Measurements from ENCODE around the gene WDR76. TPM values are rescaled to one million over a fixed set of nuclear protein-coding genes. Genes with fewer than 3 reads are reported as not detected.
A peak's percentile ranks its signal among the peaks of the same experiment; 100 is the strongest.
"Not testable (repeated sequence)": the region's sequence is repeated elsewhere in the genome, so short reads cannot be mapped to it uniquely, and the experiment has no call there.

Gene WDR76
- total RNA-seq, 1 donor from 2014 or later, result 1.5 TPM

GRCh38 chr15:43808960-43809678, 17.7 kb upstream of the WDR76 start:
- intact Hi-C loops (cut with micrococcal nuclease), result no loop called here
- no peak for DNase-seq
- no peak for ATAC-seq

- ATAC-seq; DNase-seq; intact Hi-C loops (cut with micrococcal nuclease): not testable (repeated sequence)
These were observed 11.7 kb upstream of the WDR76 start for GRCh38 chr15:43815064-43815463.

DNA sequence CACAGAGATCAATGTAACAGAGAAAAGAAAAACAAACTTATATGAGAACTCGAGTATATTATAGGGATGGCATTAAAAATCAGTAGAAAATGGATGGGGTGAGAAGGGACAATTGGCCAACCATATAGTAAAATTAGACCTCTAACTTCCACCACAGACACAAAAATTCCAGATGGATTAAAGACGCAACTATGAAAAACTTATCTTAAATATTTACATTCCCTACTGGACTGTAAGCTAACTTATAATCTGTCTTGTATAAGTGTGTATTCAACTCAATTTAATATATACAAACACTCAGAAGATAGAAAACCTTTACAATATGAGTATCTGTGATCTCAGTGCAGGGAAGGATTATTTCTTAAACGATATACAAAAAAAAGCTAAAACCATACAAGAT, 5.3 kb upstream of the WDR76 start:
- intact Hi-C loops (cut with micrococcal nuclease), result no loop called here
- no peak for DNase-seq
- no peak for ATAC-seq

DNA sequence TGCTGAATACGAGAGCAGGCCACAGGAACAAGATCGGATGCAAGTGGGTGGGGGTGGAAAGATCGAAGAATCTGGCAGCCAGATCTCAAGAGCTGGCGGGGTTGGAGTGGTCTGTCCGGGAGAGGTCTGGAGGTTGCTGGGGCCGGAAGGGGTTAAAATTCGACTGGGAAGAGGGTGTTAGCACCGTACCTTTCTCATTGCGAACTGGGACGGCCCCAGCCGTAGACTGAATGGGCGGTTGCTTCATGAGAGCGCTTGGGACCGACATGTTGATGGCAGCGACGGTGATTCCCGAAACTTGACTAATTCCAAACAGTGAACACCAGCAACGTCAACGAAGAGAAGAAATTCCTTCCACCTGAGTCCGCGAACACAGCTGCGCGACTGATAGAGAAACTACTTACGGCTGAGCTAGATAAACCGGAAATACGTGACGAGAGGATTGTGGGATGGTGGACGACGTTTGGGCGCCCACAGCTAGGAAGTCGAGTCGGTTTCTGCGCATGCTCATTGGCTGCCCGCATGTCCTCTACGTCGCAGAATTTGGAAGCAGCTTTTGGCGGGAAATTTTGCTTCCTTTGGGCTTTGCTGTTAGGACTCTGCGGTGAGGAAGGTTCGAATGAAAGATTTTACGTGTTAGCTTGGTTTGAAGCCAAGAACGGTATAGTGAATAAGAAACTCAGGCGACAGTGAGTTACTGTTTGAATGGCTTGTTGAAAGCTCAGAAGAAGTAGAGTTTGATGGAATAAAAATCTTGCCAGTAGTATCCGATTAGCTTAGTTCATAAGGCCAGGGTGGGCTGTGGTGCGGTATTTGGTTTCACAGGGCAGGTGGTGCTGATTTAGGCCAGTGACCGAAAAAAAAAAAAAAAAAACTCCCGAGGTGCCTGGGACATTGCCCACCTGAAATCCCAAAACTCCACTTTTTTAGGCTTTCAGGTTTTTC, 2.2 kb upstream of the WDR76 start, which contains the start of gene MFAP1:
MFAP1 (minus strand) TSS at position 389 of the 945 bp plus-strand sequence; CDS start at position 268, 121 bp downstream.
- intact Hi-C loops (cut with micrococcal nuclease), result no loop called here
- ATAC-seq (peak; percentile 96), DNase-seq (peak; percentile 94)

DNA sequence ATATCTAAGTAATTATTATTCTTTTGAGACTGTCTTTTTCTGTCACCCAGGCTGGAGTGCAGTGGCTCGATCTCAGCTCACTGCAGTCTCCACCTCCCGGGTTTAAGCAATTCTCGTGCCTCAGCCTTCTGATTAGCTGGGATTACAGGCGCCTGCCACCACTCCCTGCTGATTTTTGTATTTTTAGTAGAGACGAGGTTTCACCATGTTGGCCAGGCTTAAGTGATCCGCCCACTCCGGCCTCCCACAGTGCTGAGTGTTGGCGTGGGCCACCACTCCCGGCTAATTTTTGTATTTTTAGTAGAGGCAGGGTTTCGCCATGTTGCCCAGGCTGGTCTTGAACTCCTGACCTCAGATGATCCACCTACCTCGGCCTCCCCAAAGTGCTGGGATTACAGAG, 1.5 kb upstream of the WDR76 start:
- ATAC-seq; intact Hi-C loops (cut with micrococcal nuclease); DNase-seq: not testable (repeated sequence)

DNA sequence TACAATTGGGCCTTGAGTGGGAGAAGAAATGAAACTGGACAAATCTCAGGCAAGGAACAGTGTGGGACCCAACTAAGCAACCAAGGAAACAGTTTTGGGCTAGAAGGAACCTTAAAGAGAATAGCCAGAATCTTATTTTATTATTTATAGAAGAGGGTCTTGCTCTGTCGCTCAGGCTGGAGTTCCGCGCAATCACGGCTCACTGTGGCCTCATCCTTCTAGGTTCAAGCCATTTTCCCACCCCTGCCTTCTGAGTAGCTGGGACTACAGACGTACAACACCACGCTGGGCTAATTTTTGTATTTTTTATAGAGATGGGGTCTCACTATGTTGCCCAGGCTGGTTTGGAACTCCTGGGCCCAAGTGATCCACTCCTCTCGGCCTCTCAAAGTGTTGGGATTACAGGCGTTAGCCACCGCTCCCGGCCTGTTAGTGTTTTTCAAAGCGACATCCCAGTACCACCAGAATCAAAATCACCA, 734 bp upstream of the WDR76 start:
- ATAC-seq (no peak), DNase-seq (no peak)
- intact Hi-C loops (cut with micrococcal nuclease), result no loop called here

- DNase-seq (no peak), ATAC-seq (no peak)
- intact Hi-C loops (cut with micrococcal nuclease), result no loop called here
These were observed 1.4 kb downstream of the WDR76 start for GRCh38 chr15:43828061-43828657.

DNA sequence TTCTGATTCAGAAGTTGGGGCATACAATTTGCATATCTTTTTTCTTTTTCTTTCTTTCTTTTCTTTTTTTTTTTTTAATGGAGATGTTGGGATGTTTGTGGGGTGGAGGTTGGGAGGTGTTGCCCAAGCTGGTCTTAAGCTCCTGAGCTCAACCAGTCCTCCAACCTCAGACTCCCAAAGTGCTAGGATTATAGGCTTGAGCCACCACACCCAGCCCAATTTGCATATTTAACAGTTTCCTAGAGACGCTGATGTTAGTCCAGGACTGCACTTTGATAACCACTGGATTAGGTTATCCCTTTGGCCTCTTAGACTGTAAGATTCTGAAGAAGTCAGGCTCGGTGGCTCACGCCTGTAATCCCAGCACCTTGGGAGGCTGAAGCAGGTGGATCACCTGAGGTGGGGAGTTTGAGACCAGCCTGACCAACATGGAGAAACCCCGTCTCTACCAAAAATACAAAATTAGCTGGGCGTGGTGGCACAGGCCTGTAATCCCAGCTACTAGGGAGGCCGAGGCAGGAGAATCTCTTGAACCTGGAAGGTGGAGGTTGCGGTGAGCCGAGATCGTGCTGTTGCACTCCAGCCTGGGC, 3.2 kb downstream of the WDR76 start:
- DNase-seq; ATAC-seq; intact Hi-C loops (cut with micrococcal nuclease): not testable (repeated sequence)

DNA sequence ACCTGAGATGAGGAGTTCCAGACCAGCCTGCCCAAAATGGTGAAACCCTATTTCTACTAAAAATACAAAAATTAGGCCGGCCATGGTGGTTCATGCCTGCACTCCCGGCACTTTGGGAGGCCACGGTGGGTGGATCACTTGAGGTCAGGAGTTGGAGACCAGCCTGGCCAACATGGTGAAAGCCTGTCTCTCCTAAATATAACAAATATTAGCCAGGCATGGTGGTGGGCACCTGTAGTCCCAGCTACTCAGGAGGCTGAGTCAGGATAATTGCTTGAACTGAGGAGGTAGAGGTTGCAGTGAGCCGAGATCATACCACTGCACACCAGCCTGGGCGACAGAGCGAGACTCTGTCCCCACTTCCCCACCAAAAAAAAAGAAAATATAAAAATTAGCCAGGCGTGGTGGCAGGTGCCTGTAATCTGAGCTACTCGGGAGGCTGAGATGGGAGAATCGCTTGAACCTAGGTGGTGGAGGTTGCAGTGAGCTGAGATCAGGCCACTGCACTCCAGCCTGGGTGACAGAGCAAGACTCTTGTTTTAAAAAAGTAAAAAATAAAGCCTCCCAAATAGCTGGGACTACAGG, 4.0 kb downstream of the WDR76 start:
- ATAC-seq; DNase-seq; intact Hi-C loops (cut with micrococcal nuclease): not testable (repeated sequence)

- ATAC-seq; DNase-seq; intact Hi-C loops (cut with micrococcal nuclease): not testable (repeated sequence)
These were observed 4.8 kb downstream of the WDR76 start for GRCh38 chr15:43831519-43832052.

- intact Hi-C loops (cut with micrococcal nuclease); ATAC-seq: not testable (repeated sequence)
These were observed 5.7 kb downstream of the WDR76 start for GRCh38 chr15:43832485-43832884.

GRCh38 chr15:43845421-43845820, 18.6 kb downstream of the WDR76 start:
- intact Hi-C loops (cut with micrococcal nuclease), result no loop called here
- no peak for ATAC-seq

More at GRCh38 chr15:43832485-43832884, 5.7 kb downstream of the WDR76 start:
- not testable (repeated sequence) for DNase-seq

DNA sequence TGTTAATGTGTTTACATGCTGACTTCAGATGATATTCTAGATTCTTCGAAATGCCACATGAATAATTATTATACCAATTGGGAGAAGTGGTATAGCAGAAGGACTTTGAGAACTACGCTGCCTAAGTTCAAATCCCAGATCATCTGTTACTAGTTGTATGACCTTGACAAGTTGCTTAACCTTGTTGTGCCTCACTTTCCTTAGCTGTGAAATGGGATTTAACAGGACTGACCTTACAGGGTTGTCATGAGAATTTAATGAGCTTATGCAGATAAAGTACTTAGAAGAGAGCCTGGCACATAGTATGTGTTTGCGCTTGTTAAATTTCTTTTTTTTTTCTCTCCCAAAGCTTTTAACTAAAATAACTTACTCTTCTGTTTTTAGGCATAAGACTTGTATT, 24.4 kb downstream of the WDR76 start:
- DNase-seq, result no peak
- ATAC-seq, result no peak
- intact Hi-C loops (cut with micrococcal nuclease), result no loop called here

More at GRCh38 chr15:43845421-43845820, 18.6 kb downstream of the WDR76 start:
- no peak for DNase-seq

- ATAC-seq, result no peak
- no peak for DNase-seq
- intact Hi-C loops (cut with micrococcal nuclease), result no loop called here
These were observed 25.8 kb downstream of the WDR76 start for GRCh38 chr15:43852607-43853006.

- DNase-seq (no peak), ATAC-seq (no peak)
- intact Hi-C loops (cut with micrococcal nuclease), result no loop called here
These were observed 28.0 kb downstream of the WDR76 start for GRCh38 chr15:43854801-43855200.

DNA sequence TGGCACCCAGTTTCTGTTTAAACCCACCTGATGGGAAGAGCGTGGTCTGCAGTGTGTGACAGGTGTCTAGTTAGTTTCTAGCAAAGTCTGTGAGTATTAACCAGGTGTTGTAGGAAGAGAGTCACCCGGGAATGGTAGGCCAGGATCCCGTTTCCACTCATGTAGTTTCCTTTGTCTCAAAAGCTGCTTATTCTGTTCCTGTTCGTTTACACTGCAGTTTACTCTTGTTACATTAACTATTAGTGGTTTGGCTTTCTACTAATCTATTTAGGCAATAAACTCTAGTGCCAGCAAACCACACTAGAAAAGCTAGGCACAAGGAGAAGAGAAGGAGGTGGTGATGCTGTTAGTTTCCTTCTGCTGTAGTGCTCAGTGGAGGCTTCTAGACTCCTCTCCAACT, 32.7 kb downstream of the WDR76 start:
- intact Hi-C loops (cut with micrococcal nuclease), result no loop called here
- ATAC-seq (no peak), DNase-seq (no peak)

DNA sequence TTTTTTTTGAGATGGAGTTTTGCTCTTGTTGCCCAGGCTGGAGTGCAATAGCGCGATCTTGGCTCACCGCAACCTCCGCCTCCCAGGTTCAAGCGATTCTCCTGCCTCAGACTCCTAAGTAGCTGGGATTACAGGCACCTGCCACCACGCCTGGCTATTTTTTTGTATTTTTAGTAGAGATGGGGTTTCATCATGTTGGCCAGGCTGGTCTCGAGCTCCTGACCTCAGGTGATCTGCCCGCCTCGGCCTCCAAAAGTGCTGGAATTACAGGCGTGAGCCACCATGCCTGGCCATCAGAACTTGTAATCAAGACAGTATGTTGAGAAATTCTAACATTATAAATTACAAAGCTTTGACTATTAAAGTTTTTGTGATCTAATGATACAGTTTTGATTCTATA, 39.8 kb downstream of the WDR76 start:
- intact Hi-C loops (cut with micrococcal nuclease); ATAC-seq; DNase-seq: not testable (repeated sequence)

- intact Hi-C loops (cut with micrococcal nuclease), result no loop called here
- no peak for ATAC-seq
- no peak for DNase-seq
These were observed 40.3 kb downstream of the WDR76 start for GRCh38 chr15:43867096-43867495.
